GM12873 (cell line): ENCODE measurements around the gene SNUPN.

Source experiments
- CTCF ChIP-seq: IDR thresholded peaks from 2 replicates; pipeline ENCODE4 v1.5.1; 2012; ENCODE audit warnings: low read depth, mild to moderate bottlenecking, moderate library complexity, low read length, control low read depth; ENCODE audit not compliant: insufficient read depth; ENCODE audit errors: missing control alignments

SNUPN gene

DNA sequence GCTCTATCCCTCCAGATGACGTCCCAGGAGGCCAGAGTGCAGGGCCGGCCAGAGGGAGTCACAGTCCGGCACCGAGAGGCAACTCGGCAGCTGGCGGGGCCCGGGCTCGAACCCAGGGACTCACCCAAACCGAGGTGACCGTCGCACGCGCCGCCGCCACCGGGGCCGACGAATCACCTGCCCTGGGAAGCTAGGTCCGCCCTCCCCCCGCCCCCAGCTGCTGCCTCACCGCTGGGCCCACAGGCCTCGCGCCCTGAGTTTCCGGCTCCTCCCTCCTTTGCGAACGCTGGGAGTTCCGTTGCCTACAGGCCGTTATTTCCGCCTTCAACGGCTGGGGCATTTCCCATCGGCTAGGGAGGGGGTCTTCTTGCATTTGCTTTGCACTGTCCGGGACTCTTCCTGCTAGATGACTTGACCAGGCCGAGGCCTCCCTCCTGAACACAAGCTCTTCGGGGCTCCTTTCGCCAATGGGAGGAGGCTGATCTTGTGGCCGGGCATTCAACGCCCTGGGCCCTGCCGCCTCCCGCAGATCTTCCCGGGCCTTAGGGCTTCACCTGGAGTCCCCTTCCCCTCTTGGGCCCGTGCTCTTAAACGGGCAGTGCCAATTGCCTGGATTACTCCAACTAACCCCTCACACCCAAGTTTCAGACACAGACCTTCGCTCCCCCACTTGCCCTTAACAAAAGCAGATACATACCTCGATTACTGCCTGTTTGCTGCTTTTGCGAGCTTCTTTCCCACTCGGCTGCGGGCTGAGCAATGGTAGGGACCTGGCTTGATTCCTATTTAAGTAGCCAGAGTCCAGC lies at the start of gene SNUPN:
Gene SNUPN, minus strand, starts transcription at position 184 of the 806 bp plus-strand sequence. CDS start 4,674 bp downstream, outside the sequence.
- no peak for TF ChIP-seq CTCF

GRCh38 chr15:75674366-75674765 lies 48.8 kb upstream of the SNUPN start:
- no peak for TF ChIP-seq CTCF

DNA sequence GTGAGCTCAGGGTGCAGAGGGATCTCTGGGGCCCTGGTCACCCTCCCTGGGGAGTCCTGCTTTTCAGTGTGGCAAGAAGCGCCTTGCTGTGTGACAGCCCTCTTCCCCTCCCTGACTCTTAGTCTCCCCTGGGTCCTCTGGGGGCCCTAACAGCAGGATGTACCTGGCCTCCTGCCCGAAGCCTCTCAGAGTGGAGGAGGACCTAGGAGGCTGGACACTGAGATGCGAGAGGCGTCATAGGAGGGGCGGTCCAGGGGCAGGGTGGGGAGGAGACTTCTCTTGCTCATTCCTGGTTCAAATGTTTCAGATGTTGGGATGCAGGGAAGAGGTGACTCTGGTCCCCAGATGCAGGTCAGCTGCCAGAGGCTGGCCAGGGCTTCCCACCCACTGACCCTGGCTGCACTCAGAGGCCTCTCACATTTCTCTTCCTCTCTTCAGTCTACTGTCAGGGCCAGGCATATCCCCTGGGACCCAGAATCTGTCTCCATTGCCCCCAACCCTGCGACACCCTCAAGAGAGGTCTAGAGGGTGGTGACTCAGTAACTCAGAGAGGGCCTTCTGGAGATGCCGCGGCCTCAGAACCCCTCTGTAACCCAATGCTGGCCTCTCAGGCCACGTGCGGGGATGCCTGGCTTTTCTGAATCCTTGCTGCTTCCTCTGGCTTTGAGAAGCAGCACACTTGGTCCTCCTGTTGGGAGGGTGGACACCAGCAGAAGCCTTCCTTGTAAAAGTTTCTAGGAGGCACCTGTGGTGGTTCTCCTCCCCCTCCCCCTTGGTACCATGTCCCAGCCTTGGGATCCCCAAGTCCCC lies 48.1 kb upstream of the SNUPN start:
- TF ChIP-seq CTCF = no peak

GRCh38 chr15:75672646-75673425 lies 47.3 kb upstream of the SNUPN start:
- TF ChIP-seq CTCF = no peak

GRCh38 chr15:75671730-75672602 lies 46.4 kb upstream of the SNUPN start:
- no peak for TF ChIP-seq CTCF

DNA sequence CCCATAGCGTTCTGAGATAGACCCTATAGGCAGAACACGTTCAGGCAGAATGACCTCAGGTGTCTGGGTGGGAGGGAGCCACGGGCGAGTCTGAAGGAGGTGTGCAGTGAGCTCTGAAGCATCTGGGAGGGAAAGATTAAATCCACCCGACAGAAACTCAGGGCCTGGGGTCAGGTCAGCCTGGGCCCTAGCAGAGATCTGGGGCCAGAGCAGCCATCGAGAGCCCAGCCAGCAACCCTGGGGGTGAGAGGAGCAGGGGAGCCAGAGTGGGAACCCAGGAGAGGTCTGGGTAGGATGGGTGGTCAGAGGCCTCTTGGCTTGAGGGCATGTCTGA lies 44.3 kb upstream of the SNUPN start:
- TF ChIP-seq CTCF = no peak
